ENCODE results near the gene STXBP4.

Gene STXBP4

GRCh38 chr17:55160501-55160900 lies 191.9 kb downstream of the STXBP4 start:
- Mint-ChIP-seq H3K27me3 (no peaks in the 10 kb centered on the region), H3K9me3 (no peaks in the 10 kb centered on the region), H3K4me3 (no peak overlapping the region), H3K27ac (no peak overlapping the region), H3K4me1 (no peaks in the 10 kb centered on the region)
- DNase-seq, result no peak
- ATAC-seq, result no peak

GRCh38 chr17:55161935-55162555 lies 193.5 kb downstream of the STXBP4 start:
- ATAC-seq (no peak), DNase-seq (no peak)
- H3K9me3 Mint-ChIP-seq, result no peaks in the 10 kb centered on the region
- no peak overlapping the region for H3K27ac Mint-ChIP-seq
- no peaks in the 10 kb centered on the region for H3K27me3 Mint-ChIP-seq
- H3K4me1 Mint-ChIP-seq, result no peaks in the 10 kb centered on the region
- H3K4me3 Mint-ChIP-seq, result no peak overlapping the region

DNA sequence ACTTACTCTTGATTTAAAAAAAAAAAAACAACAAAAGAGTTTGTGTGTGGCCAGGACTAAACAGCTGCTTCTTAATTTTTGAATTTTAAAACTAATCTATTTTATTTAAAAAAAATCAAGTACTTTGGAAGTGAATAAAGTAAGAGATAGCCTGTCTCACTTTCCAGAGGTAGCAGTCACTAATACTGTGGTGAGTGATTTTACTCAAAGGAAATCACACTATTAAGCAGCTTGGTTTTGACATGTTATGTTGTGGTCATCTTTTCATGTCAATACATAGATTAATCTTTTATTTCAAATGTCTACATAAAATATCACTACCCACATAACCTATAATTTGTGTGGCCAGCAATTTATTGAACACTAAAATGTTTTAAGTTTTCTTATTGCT lies 194.0 kb downstream of the STXBP4 start:
- H3K4me1 Mint-ChIP-seq, result no peaks in the 10 kb centered on the region
- no peaks in the 10 kb centered on the region for H3K27me3 Mint-ChIP-seq

GRCh38 chr17:55163408-55163807 lies 194.8 kb downstream of the STXBP4 start:
- ATAC-seq, result no peak
- Mint-ChIP-seq H3K4me1 (no peaks in the 10 kb centered on the region), H3K9me3 (no peaks in the 10 kb centered on the region), H3K4me3 (no peak overlapping the region), H3K27ac (peak overlapping the region in 1 of 2 donors; percentile 60), H3K27me3 (no peaks in the 10 kb centered on the region)
- DNase-seq, result no peak

More for the DNA sequence above, 194.0 kb downstream of the STXBP4 start:
- H3K4me3 Mint-ChIP-seq, result no peak overlapping the region
- ATAC-seq, result no peak
- no peak overlapping the region for H3K27ac Mint-ChIP-seq
- H3K9me3 Mint-ChIP-seq, result no peaks in the 10 kb centered on the region
- no peak for DNase-seq

GRCh38 chr17:55166506-55166905 lies 197.9 kb downstream of the STXBP4 start:
- Mint-ChIP-seq H3K27me3 (no peaks in the 10 kb centered on the region), H3K27ac (no peak overlapping the region), H3K4me1 (no peaks in the 10 kb centered on the region), H3K9me3 (no peaks in the 10 kb centered on the region), H3K4me3 (no peak overlapping the region)
- DNase-seq (no peak), ATAC-seq (no peak)

- Mint-ChIP-seq H3K27ac (no peak overlapping the region), H3K4me3 (no peak overlapping the region), H3K4me1 (no peaks in the 10 kb centered on the region), H3K27me3 (no peaks in the 10 kb centered on the region), H3K9me3 (no peaks in the 10 kb centered on the region)
- DNase-seq, result no peak
- ATAC-seq, result no peak
Measured at GRCh38 chr17:55167024-55167725, 198.6 kb downstream of the STXBP4 start.

GRCh38 chr17:55168958-55169687 lies 200.6 kb downstream of the STXBP4 start:
- H3K27ac Mint-ChIP-seq, result no peak overlapping the region
- H3K4me1 Mint-ChIP-seq, result no peaks in the 10 kb centered on the region
- H3K9me3 Mint-ChIP-seq, result peaks cover 5 to 7% of the 10 kb centered on the region in 2 donors
- H3K27me3 Mint-ChIP-seq, result no peaks in the 10 kb centered on the region
- DNase-seq, result no peak
- no peak overlapping the region for H3K4me3 Mint-ChIP-seq
- no peak for ATAC-seq

- no peak overlapping the region for H3K4me3 Mint-ChIP-seq
- DNase-seq (no peak), ATAC-seq (no peak)
- H3K4me1 Mint-ChIP-seq, result no peaks in the 10 kb centered on the region
- peaks cover 5 to 15% of the 10 kb centered on the region in 2 donors for H3K9me3 Mint-ChIP-seq
- no peak overlapping the region for H3K27ac Mint-ChIP-seq
- H3K27me3 Mint-ChIP-seq, result no peaks in the 10 kb centered on the region
Measured at GRCh38 chr17:55171634-55172328, 203.2 kb downstream of the STXBP4 start.

- Mint-ChIP-seq H3K4me3 (no peak overlapping the region), H3K27me3 (no peaks in the 10 kb centered on the region), H3K27ac (no peak overlapping the region), H3K4me1 (no peaks in the 10 kb centered on the region), H3K9me3 (peaks cover 5 to 15% of the 10 kb centered on the region in 2 donors)
- no peak for ATAC-seq
- DNase-seq, result no peak
Measured at GRCh38 chr17:55172612-55173011, 204.0 kb downstream of the STXBP4 start.

GRCh38 chr17:55174133-55174532 lies 205.6 kb downstream of the STXBP4 start:
- H3K9me3 Mint-ChIP-seq, result peaks cover 5 to 15% of the 10 kb centered on the region in 2 donors
- H3K4me3 Mint-ChIP-seq, result no peak overlapping the region
- DNase-seq (no peak), ATAC-seq (no peak)
- H3K27ac Mint-ChIP-seq, result no peak overlapping the region
- no peaks in the 10 kb centered on the region for H3K4me1 Mint-ChIP-seq
- H3K27me3 Mint-ChIP-seq, result no peaks in the 10 kb centered on the region

DNA sequence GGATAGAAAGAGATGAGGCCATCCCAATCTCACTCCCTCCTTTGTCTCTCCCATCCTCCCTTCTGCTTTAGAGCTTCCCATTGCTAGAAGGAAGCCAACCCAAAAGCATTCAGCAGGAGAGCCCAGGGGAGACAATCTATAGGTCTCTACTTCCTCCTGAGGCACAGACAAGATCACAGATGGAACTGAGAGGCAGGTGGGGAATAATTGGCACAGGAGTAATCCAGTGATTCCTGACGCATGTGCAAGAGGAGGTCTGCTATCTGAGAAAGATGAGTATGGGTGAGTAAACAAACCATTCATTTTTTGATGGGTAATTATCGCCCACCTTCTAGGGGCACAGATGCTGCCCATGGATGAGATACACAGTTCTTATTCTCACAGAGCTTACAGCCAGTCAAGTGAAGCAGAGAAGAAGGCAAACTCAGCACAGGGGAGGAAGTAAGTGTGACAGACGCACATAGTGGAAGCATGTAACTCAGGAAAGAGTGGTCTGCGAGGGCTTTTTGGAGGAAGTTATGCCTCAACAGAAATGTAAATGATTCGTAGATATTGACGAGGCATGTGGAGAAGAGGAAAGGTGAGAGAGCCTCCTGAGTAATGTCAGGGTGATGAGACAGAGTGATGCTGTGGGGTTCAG lies 207.3 kb downstream of the STXBP4 start:
- Mint-ChIP-seq H3K27me3 (no peaks in the 10 kb centered on the region), H3K27ac (peak overlapping the region in 1 of 2 donors; percentile 69), H3K9me3 (peaks cover 5 to 15% of the 10 kb centered on the region in 2 donors), H3K4me1 (no peaks in the 10 kb centered on the region), H3K4me3 (no peak overlapping the region)
- DNase-seq (no peak), ATAC-seq (no peak)

GRCh38 chr17:55177159-55177854 lies 208.7 kb downstream of the STXBP4 start:
- H3K27me3 Mint-ChIP-seq, result no peaks in the 10 kb centered on the region
- H3K27ac Mint-ChIP-seq, result no peak overlapping the region
- ATAC-seq, result no peak
- no peak overlapping the region for H3K4me3 Mint-ChIP-seq
- peaks cover 9 to 24% of the 10 kb centered on the region in 2 donors for H3K9me3 Mint-ChIP-seq
- DNase-seq, result no peak
- no peaks in the 10 kb centered on the region for H3K4me1 Mint-ChIP-seq

GRCh38 chr17:55177855-55178217 lies 209.3 kb downstream of the STXBP4 start:
- Mint-ChIP-seq H3K4me1 (no peaks in the 10 kb centered on the region), H3K27me3 (no peaks in the 10 kb centered on the region), H3K4me3 (no peak overlapping the region), H3K9me3 (peaks cover 14 to 30% of the 10 kb centered on the region in 2 donors), H3K27ac (no peak overlapping the region)
- DNase-seq (no peak), ATAC-seq (no peak)

DNA sequence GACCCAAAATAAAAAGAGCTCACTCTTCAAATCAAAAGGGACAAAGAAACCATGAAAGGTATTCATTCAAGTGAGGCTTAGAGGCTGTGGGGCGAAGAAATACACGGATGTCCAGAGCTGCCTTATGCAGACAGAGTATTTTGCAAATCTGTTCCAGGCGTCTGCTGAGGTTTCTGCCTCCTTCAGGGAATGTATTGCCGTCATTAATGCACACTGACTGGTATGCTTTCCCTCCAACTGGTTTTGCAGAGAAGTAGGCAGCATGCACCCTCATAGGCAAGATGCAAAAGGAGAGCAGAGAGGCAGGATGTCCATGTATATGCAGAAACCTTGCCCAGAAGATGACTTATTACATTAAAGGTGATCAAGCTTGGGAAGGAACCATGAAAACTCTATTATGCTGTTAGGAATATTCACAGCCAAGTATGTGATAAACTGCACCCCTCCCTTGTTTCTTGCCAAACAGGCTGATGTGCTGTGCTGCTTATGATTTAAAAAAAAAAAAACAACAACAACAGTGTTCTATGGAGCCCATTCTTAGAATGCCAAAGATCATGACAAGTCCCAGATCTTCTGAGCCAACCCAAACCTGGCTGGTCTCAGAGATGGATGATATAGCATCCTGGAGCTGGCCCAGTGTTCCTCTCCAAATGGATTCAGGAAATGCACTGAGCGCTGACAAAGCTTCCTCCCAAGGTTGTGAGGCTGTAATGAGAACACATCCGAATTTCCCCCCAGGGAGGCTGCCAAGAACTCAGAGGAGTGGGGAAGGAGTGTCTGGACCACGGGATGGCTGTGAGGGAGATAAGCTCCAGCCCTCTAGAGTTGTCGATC lies 218.6 kb downstream of the STXBP4 start:
- no peak overlapping the region for H3K4me3 Mint-ChIP-seq
- no peak for DNase-seq

More for the DNA sequence above, 218.6 kb downstream of the STXBP4 start:
- Mint-ChIP-seq H3K27me3 (no peaks in the 10 kb centered on the region), H3K4me1 (no peaks in the 10 kb centered on the region), H3K27ac (no peak overlapping the region), H3K9me3 (peaks cover 7 to 8% of the 10 kb centered on the region in 2 donors)
- no peak for ATAC-seq

Measured in stimulated activated naive CD8-positive, alpha-beta T cell treated with anti-CD3 and anti-CD28 coated beads, Interleukin-15, amount 100 ng/mL, for 72 hours (primary cell).